Right renal pelvis (tissue), 4 donors: Measurements from ENCODE around the gene DLG4. TPM values are rescaled to one million over a fixed set of nuclear protein-coding genes. Genes with fewer than 3 reads are reported as not detected.
"Not testable (repeated sequence)": the region's sequence is repeated elsewhere in the genome, so short reads cannot be mapped to it uniquely, and the experiment has no call there.

ENCODE experiments used
- DNase-seq, 4 donors: peaks; one replicate each; pipeline ENCODE4 v3.0.0-alpha.2; 2013; ENCODE audit warnings: low read depth in 4 of 4, low spot score in 3 of 4, missing footprints in 1 of 4
- polyA plus RNA-seq, 4 donors: library from polyadenylated mRNA; unstranded; fragments of 120-200 nt; gene quantifications; one replicate each; pipeline ENCODE4 v1.2.1, GENCODE V29; 2013; ENCODE audit not compliant: insufficient read length in 4 of 4

Gene DLG4
- polyA plus RNA-seq, 4 donors = 30.3 to 40.3 (median 32.9) TPM

GRCh38 chr17:7195971-7196370 is 23.7 kb downstream of the DLG4 start:
- DNase-seq = no peak

GRCh38 chr17:7192271-7192937 is 27.2 kb downstream of the DLG4 start:
- DNase-seq = no peak

GRCh38 chr17:7191571-7192270 is 27.9 kb downstream of the DLG4 start:
- no peak for DNase-seq

- no peak for DNase-seq
These were observed 28.6 kb downstream of the DLG4 start for GRCh38 chr17:7191069-7191468.

- no peak for DNase-seq
These were observed 29.2 kb downstream of the DLG4 start for GRCh38 chr17:7190276-7190917.

- no peak for DNase-seq
These were observed 33.4 kb downstream of the DLG4 start for GRCh38 chr17:7186241-7186640.

GRCh38 chr17:7184647-7185046 is 35.0 kb downstream of the DLG4 start:
- DNase-seq = no peak

- peak in 2 of 4 donors; percentile 49 to 74 for DNase-seq
These were observed 35.5 kb downstream of the DLG4 start for GRCh38 chr17:7184091-7184488.

- DNase-seq = no peak
These were observed 36.1 kb downstream of the DLG4 start for GRCh38 chr17:7183433-7184090.

GRCh38 chr17:7182101-7182500 is 37.5 kb downstream of the DLG4 start:
- DNase-seq = not testable (repeated sequence)

GRCh38 chr17:7179317-7180254 is 40.0 kb downstream of the DLG4 start, which contains the start of gene ASGR1:
Gene ASGR1, minus strand, starts transcription at chr17:7179370. Its CDS starts 807 bp downstream, at chr17:7178563.
- DNase-seq = no peak

GRCh38 chr17:7178973-7179316 is 40.7 kb downstream of the DLG4 start:
- no peak for DNase-seq

- peak in 2 of 4 donors; percentile 24 to 27 for DNase-seq
These were observed 41.6 kb downstream of the DLG4 start for GRCh38 chr17:7177954-7178477.

- DNase-seq = peak; percentile 73 to 78 (median 76)
These were observed 42.3 kb downstream of the DLG4 start for GRCh38 chr17:7177191-7177953.

- DNase-seq = peak in 1 of 4 donors; percentile 25
These were observed 42.8 kb downstream of the DLG4 start for GRCh38 chr17:7176841-7177190.

GRCh38 chr17:7176107-7176840 is 43.4 kb downstream of the DLG4 start:
- no peak for DNase-seq

GRCh38 chr17:7175330-7175733 is 44.3 kb downstream of the DLG4 start:
- DNase-seq = no peak

- no peak for DNase-seq
These were observed 44.9 kb downstream of the DLG4 start for GRCh38 chr17:7174603-7175326.
